GM19023 (cell line): Measurements from ENCODE around the gene TIMM9.
A peak's percentile ranks its signal among the peaks of the same experiment; 100 is the strongest.
"Not testable (repeated sequence)": the region's sequence is repeated elsewhere in the genome, so short reads cannot be mapped to it uniquely, and the experiment has no call there.

Source experiments
- ATAC-seq: cut with Tn5 transposase; IDR thresholded peaks from one replicate; pipeline ENCODE4 v1.9.1; 2021; ENCODE audit warnings: mild to moderate bottlenecking, moderate library complexity; ENCODE audit not compliant: unreplicated experiment

TIMM9 gene

GRCh38 chr14:58398895-58399294 is 28.4 kb downstream of the TIMM9 start:
- ATAC-seq: no peak

- ATAC-seq: no peak
Observed at GRCh38 chr14:58398495-58398894, 28.8 kb downstream of the TIMM9 start.

GRCh38 chr14:58397156-58397555 is 30.2 kb downstream of the TIMM9 start:
- no peak for ATAC-seq

- ATAC-seq: peak; percentile 95
Observed at GRCh38 chr14:58395812-58396788, 31.2 kb downstream of the TIMM9 start, which contains the start of gene TOMM20L. Gene TOMM20L, plus strand, starts transcription at chr14:58395930. Its CDS starts 28 bp downstream, at chr14:58395958.

- ATAC-seq: no peak
Observed at GRCh38 chr14:58395562-58395811, 31.8 kb downstream of the TIMM9 start.

- ATAC-seq: no peak
Observed at GRCh38 chr14:58390830-58391229, 36.5 kb downstream of the TIMM9 start.

GRCh38 chr14:58376791-58377190 is 50.5 kb downstream of the TIMM9 start:
- no peak for ATAC-seq

GRCh38 chr14:58368956-58369355 is 58.4 kb downstream of the TIMM9 start:
- ATAC-seq: no peak

GRCh38 chr14:58367296-58367695 is 60.0 kb downstream of the TIMM9 start:
- no peak for ATAC-seq

GRCh38 chr14:58364316-58364715 is 63.0 kb downstream of the TIMM9 start:
- ATAC-seq: no peak

- ATAC-seq: no peak
Observed at GRCh38 chr14:58362798-58363412, 64.4 kb downstream of the TIMM9 start.

GRCh38 chr14:58362272-58362671 is 65.1 kb downstream of the TIMM9 start:
- ATAC-seq: not testable (repeated sequence)
